Mucosa of descending colon (tissue), 3 donors: ENCODE data around the gene ERC2. TPM values are rescaled to one million over a fixed set of nuclear protein-coding genes. Genes with fewer than 3 reads are reported as not detected.
A peak's percentile ranks its signal among the peaks of the same experiment; 100 is the strongest.

Experiments
- ATAC-seq: fragments of 200-7000 bp; cut with Tn5 transposase; one replicate; pipeline ENCODE4 v1.9.1; 2020; ENCODE audit warnings: mild to moderate bottlenecking, moderate library complexity
- DNase-seq, 3 donors: peaks; one replicate each; pipeline ENCODE4 v3.0.0-alpha.2; 2020
- H3K36me3 ChIP-seq: fragments of 200-600 bp; one replicate; pipeline ENCODE4 v1.8.0; 2021; ENCODE audit warnings: low read depth, mild to moderate bottlenecking
- H3K4me1 ChIP-seq: fragments of 200-600 bp; one replicate; pipeline ENCODE4 v1.8.0; 2021; ENCODE audit warnings: low read depth, mild to moderate bottlenecking
- H3K4me3 ChIP-seq: fragments of 200-600 bp; one replicate; pipeline ENCODE4 v1.8.0; 2021; ENCODE audit warnings: mild to moderate bottlenecking
- H3K9me3 ChIP-seq: fragments of 200-600 bp; one replicate; pipeline ENCODE4 v1.8.0; 2021; ENCODE audit warnings: mild to moderate bottlenecking
- CTCF ChIP-seq: fragments of 200-600 bp; IDR thresholded peaks from one replicate; pipeline ENCODE4 v1.8.0; 2022; ENCODE audit warnings: antibody characterized with exemption, mild to moderate bottlenecking
- intact Hi-C, 2 donors: fragments of 100-400 bp; cut with DNase I in 1 of 2; cut with micrococcal nuclease in 1 of 2; formaldehyde crosslinking; loops; one replicate each; pipeline versions ENCODE4 v1.11.0 to v1.11.1; 2022; cut with DNase I, micrococcal nuclease
- total RNA-seq, 3 donors: library from RNA; stranded (reverse); fragmentation: NEBNext Ultra II Directional in 2 of 3; extraction: Animal tissue kit (Norgen Biotek cat#: 25700) in 2 of 3; gene quantifications; one replicate each; pipeline versions ENCODE4 v1.2.1 to v1.2.4, GENCODE V29; 2021 to 2023
- donor health status: DM: no; HTN: no; CAD: no; lungs with moderate emphysema.
- donor health status: DM: no; HTN: no; CAD: no.
- donor health status: DM: no; HTN: yes; CAD: no.

The ERC2 gene
- total RNA-seq, 3 donors from 2014 or later = 0.06 to 1.8 (median 0.43) TPM

GRCh38 chr3:55724821-55725220, 743.4 kb downstream of the ERC2 start:
- no peaks in the 10 kb centered on the region for H3K9me3 ChIP-seq
- no peak for DNase-seq
- intact Hi-C loops = loop anchor here (5.0 kb wide), 2 partner anchors 238 to 243 kb away; partner anchors contain the start of gene WNT5A (in 1 of the 2)
- H3K4me1 ChIP-seq = no peaks in the 10 kb centered on the region
- no peaks in the 10 kb centered on the region for H3K36me3 ChIP-seq
- TF ChIP-seq CTCF = no peak
- no peak overlapping the region for H3K4me3 ChIP-seq
- ATAC-seq = no peak

- ATAC-seq = no peak
- no peaks in the 10 kb centered on the region for H3K9me3 ChIP-seq
- TF ChIP-seq CTCF = no peak
- intact Hi-C loops = loop anchor here (5.0 kb wide), 2 partner anchors 237 to 242 kb away; partner anchors contain the start of gene WNT5A (in 1 of the 2)
- no peak for DNase-seq
- H3K4me1 ChIP-seq = no peaks in the 10 kb centered on the region
- H3K4me3 ChIP-seq = no peak overlapping the region
- H3K36me3 ChIP-seq = no peaks in the 10 kb centered on the region
These were observed 743.9 kb downstream of the ERC2 start for GRCh38 chr3:55724407-55724784.

- Histone ChIP-seq H3K4me3 (no peak overlapping the region), H3K36me3 (no peaks in the 10 kb centered on the region), H3K4me1 (no peaks in the 10 kb centered on the region), H3K9me3 (no peaks in the 10 kb centered on the region)
- ATAC-seq (no peak), DNase-seq (no peak)
- TF ChIP-seq CTCF = no peak
- intact Hi-C loops = loop anchor here (5.0 kb wide), 2 partner anchors 237 to 242 kb away; partner anchors contain the start of gene WNT5A (in 1 of the 2)
These were observed 744.4 kb downstream of the ERC2 start for GRCh38 chr3:55723653-55724406.

GRCh38 chr3:55721716-55722484, 746.4 kb downstream of the ERC2 start:
- Histone ChIP-seq H3K4me1 (no peaks in the 10 kb centered on the region), H3K9me3 (no peaks in the 10 kb centered on the region), H3K36me3 (no peaks in the 10 kb centered on the region), H3K4me3 (no peak overlapping the region)
- ATAC-seq = peak; percentile 39
- intact Hi-C loops = loop anchor here (5.0 kb wide), 2 partner anchors 235 to 240 kb away; partner anchors contain the start of gene WNT5A (in 1 of the 2)
- TF ChIP-seq CTCF = no peak
- DNase-seq = peak in 2 of 3 donors; percentile 33 to 50

- H3K9me3 ChIP-seq = no peaks in the 10 kb centered on the region
- H3K36me3 ChIP-seq = no peaks in the 10 kb centered on the region
- no peak for DNase-seq
- no peak for TF ChIP-seq CTCF
- no peaks in the 10 kb centered on the region for H3K4me1 ChIP-seq
- peak; percentile 20 for ATAC-seq
- intact Hi-C loops = loop anchor here (5.0 kb wide), 2 partner anchors 233 to 238 kb away; partner anchors contain the start of gene WNT5A (in 1 of the 2)
- no peak overlapping the region for H3K4me3 ChIP-seq
These were observed 747.7 kb downstream of the ERC2 start for GRCh38 chr3:55720614-55721013.
